Keratinocyte (primary cell): ENCODE data around the gene MALRD1.

Experiments
- CTCF ChIP-seq, 3 experiments: IDR thresholded peaks in 1 of 3; conservative IDR thresholded peaks in 1 of 3; optimal IDR thresholded peaks in 1 of 3; 2 replicates in 2 of 3; 3 replicates in 1 of 3; pipeline versions ENCODE3 to v1.5.1; 2011; ENCODE audit warnings: low read length in 3 of 3, mild to moderate bottlenecking in 3 of 3, moderate library complexity in 2 of 3, control low read depth in 1 of 3, inconsistent platforms in 1 of 3; ENCODE audit not compliant: insufficient read depth in 2 of 3; ENCODE audit errors: extremely low read depth in 1 of 3
- EZH2 ChIP-seq: IDR thresholded peaks from one replicate; pipeline ENCODE4 v1.6.1; 2012; ENCODE audit warnings: inconsistent platforms, mild to moderate bottlenecking, low read length, moderate library complexity

- TF ChIP-seq CTCF (optimal IDR thresholded peaks at IDR 0.05 in 1 of 3, IDR thresholded peaks at IDR 0.05 in 1 of 3, conservative IDR thresholded peaks at IDR 0.05 in 1 of 3; ENCODE audit: extremely low read depth in 1 of 3, insufficient read depth in 2 of 3, low read length in 3 of 3) (no peak), EZH2 (no peak)
Measured at GRCh38 chr10:19003341-19003740, 45.3 kb upstream of the MALRD1 start.
